Measurements from ENCODE around the gene GMCL2.
A peak's percentile ranks its signal among the peaks of the same experiment; 100 is the strongest.
"Not testable (repeated sequence)": the region's sequence is repeated elsewhere in the genome, so short reads cannot be mapped to it uniquely, and the experiment has no call there.

The GMCL2 gene

DNA sequence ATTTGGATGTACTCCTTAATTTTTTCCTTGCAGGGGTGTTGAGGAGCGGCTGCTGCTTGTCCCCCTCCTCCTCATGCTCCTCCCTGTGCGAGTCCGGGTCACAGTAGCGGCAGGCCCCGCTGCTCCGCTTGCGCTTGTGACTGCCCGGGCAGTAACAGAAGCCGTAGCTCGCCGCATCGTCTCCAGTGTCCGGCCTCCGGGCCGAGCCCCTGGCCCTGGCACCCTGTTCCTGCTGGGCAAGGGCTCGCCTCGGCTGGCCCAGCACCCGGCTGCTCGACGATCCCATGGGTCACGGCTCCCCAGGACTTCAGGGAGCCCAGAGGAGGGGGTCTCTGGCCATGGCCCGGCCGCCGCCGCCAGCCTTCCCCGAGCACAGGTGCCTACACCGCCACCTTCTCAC lies at the start of gene GMCL2:
Gene GMCL2, minus strand, starts transcription at position 358 of the 400 bp plus-strand sequence. Its CDS starts 72 bp downstream, at position 286.
- H3K4me3 ChIP-seq (ENCODE audit: low read depth, low read length) = peak within 1 kb of the TSS; percentile 1
- DNase-seq (ENCODE audit: low read depth) = no peak

DNA sequence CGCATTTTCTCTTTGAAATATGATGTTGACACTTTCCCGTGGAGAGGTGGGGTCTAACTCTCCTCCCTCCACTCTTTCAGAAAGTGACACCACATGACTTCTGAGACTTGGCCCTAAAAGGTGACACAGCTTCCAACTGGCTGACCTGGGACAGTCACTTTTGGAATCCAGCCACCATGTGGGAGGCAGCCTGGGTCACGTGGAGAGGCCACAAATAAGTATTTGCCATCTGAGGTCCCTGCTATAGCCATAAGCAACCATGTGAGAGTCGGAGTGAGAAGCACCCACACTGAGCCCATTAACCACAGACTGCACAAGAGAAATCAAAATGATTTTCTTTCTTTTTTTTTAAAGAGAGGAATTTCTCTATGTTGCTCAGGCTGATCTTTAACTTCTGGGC lies 49.5 kb upstream of the GMCL2 start:
- no peak for DNase-seq (ENCODE audit: low read depth)
- no peak overlapping the region for H3K4me3 ChIP-seq (ENCODE audit: low read depth, low read length)

- DNase-seq (ENCODE audit: low read depth) = no peak
- no peak overlapping the region for H3K4me3 ChIP-seq (ENCODE audit: low read depth, low read length)
These were observed 49.0 kb upstream of the GMCL2 start for GRCh38 chr5:178236126-178236525.

- DNase-seq (ENCODE audit: low read depth) = no peak
- H3K4me3 ChIP-seq (ENCODE audit: low read depth, low read length) = no peak overlapping the region
These were observed 48.4 kb upstream of the GMCL2 start for GRCh38 chr5:178235588-178235974.

DNA sequence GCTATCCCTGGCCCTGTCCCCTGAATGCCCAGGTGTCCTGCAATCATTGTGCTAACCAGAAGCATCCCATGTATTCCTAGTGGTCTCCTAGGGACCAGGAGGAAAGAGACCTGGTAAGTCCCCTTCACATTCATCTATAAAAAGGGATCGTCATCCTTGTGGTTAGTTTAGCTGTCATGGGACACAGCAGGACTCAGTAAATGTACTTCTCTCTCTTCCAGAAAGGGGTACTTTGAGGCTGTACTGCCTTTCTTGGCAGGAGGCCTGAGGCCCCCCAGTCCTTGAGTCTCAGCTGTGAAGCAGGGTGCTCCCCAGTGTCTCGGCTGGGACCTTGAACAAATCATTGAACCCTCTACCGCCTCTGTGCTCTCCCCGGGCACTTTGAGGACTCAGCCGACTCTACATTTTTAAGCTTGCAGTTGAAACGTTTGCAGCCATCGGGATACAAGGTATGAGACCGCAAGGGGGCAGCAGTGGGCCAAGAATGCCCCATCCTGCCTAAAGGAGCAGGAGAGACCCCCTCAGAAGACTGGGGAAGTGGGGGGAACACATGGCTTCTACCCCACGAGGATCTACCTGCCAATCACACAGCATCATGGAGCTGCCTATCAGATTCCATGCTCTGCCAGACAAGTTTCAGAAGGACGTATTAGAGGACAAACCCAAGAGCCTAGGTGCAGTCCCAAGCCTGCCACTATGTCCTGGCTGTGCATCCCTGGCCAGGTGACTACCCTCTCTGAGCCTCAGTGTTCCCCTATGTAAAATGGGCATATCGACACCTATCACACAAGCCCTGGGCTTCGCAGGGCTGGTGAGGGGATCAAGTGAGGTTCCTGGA lies 47.8 kb upstream of the GMCL2 start:
- peak; percentile 14 for DNase-seq (ENCODE audit: low read depth)
- no peak overlapping the region for H3K4me3 ChIP-seq (ENCODE audit: low read depth, low read length)

- no peak overlapping the region for H3K4me3 ChIP-seq (ENCODE audit: low read depth, low read length)
- DNase-seq (ENCODE audit: low read depth) = no peak
These were observed 47.1 kb upstream of the GMCL2 start for GRCh38 chr5:178234121-178234749.

DNA sequence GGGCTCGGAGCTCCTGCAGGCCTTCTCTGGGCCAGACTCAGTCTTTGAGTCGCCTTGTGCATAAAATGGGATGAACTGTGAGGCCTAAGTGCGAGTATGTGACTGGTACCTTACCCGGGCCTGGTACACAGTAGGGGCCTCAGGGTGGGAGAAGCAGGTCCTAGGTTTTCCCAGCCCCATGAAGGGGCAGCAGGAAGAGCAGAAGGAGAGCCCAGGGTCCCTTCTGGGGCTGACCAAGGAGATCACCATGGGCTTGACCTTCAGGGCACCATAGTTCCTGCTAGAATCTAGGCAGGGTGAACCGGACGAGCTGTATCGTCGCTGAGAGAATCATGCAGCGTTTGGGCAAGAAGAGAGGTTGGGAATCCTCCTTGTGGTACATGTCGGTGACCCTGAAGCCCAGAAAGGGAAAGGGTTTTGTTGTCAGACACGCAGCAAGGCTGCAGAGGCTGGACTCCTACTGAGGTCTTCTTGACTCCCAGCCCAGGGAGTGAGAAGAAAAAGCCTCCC lies 45.8 kb upstream of the GMCL2 start:
- DNase-seq (ENCODE audit: low read depth) = no peak
- H3K4me3 ChIP-seq (ENCODE audit: low read depth, low read length) = peak overlapping the region; percentile 87

DNA sequence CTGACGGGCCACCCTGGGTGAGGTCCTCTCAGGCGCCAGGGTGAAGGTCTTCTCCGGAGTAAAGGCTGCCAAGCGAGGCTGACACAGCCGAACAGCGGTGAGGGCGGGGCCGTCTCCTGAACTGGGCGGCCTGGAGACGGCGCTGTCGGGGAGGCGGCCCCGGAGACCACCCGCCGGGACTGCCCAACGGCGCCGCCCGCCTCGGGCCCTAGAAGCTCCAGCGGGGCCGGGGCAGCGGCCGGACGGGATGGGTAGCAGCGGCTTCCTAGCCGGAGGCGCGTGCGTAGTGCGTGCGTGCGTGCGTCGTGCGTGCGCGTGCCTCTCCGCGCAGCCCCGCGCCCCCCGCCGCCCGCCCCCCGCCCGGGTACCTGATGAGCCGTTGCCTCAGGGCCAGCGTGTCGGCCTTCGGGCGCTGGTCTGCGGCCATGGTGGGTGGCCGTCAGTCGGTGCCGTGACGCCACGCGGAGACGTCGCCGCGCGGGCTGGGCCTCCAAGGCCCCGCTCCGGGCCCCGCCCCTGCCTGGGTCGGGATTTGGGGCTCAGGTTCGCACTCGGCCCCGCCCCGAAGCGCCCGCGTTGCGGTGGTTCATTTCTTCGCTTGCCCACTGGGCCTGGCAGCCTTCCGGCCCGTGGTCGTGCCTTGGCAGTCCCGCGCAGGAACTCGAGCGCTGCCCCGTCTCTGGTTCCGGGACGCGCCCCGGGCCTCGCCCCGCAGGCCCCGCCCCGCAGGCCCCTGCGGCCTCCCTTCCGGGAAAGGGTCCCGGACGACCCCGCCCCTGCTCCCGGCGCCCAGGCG lies 45.2 kb upstream of the GMCL2 start, which contains the start of gene PHYKPL:
Gene PHYKPL, minus strand, starts transcription at position 679 of the 796 bp plus-strand sequence. Its CDS starts 252 bp downstream, at position 427.
- peak; percentile 23 for DNase-seq (ENCODE audit: low read depth)
- peak within 1 kb of the TSS; percentile 87 for H3K4me3 ChIP-seq (ENCODE audit: low read depth, low read length)

DNA sequence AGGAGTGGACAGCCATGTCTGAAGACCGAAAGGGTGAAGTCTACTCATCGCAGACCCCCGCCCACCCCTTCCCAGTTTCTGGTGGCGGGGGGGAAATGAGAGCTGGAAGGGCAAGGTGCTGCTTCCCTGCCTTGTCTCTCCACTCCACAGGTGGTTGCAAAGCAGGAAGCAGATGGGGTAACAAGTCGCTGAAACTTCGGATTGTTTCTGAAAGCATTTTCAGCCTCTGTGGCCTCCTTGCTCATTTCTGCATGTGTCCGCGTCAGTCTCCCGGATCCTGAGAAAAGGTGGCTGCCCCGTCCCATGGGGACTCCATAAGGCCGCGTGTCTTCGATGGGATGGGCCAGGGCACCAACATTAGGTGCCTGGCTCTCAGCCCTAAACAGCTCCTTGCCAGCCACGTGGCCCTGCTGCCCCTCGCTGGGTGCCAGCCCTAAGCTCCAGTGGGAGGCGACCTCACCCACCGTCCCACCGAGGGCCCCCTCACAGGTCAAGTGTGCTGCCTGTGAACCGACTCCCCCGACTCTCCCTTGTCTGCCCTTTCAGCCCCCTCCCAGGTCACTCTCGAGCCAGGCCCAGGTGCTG lies 44.5 kb upstream of the GMCL2 start:
- peak overlapping the region; percentile 87 for H3K4me3 ChIP-seq (ENCODE audit: low read depth, low read length)
- DNase-seq (ENCODE audit: low read depth) = no peak

DNA sequence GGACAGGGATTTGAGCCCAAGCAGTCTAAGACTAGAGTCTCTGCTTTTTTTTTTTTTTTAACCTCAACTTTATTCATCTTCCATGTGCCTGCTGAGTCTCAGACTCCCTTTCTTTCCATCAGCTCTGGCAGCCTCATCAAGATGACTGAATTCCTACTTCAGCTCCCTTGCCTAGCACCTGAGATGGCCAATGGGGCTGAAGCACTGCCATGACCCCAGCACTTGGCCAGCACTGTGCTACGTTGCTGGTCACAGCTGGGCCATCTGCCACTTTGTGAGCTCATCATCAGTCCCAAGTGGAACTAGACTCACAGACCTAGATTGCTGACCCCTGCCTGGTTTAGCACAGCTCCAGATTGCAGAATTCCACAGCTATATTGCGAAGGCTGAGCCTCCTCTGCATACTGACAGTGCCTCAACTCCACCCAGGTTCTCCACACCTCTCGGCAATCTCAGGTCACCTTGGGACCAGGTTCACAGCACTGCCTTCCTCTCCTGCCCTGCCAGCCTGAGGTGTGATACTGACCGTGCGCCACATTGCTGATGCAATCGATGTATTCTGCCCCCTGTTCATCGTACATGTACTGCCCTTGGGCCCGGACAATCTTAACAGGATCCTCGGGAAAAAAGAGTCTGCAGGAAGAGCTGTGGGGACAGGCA lies 43.8 kb upstream of the GMCL2 start:
- DNase-seq (ENCODE audit: low read depth) = peak; percentile 31
- peak overlapping the region; percentile 87 for H3K4me3 ChIP-seq (ENCODE audit: low read depth, low read length)

DNA sequence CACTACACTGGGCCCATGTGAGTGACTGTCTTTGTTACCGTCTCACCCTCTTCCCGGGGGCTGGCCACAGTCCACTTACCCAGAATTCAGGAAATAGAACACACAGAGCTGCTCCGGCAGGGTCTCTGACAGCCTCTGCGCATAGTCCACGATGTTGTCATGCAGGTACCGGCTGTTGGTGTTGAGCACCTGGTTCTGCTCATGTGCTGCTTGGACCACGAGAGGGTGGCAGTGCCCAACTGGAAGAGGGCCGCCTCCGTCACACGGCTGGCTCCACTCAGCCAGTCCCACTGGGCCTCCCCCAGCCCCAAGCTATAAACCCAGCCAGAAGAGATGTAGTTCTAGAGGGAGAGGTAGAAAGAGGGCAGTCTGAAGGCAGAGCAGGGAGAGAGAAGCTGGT lies 42.7 kb upstream of the GMCL2 start:
- H3K4me3 ChIP-seq (ENCODE audit: low read depth, low read length) = no peak overlapping the region
- DNase-seq (ENCODE audit: low read depth) = no peak

DNA sequence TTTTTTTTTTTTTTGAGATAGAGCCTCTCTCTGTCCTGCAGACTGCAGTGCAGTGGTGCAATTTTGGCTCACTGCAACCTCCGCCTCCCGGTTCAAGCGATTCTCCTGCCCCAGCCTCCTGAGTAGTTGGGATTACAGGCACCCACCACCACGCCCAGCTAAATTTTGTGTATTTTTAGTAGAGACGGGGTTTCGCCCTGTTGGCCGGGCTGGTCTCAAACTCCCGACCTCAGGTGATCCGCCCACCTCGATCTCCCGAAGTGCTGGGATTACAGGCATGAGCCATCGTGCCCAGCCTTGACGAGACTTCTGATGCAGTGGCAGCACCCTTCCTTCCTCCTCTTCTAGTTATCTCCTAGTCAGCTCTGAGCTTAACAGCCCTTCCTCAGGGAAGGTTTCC lies 41.9 kb upstream of the GMCL2 start:
- not testable (repeated sequence) for DNase-seq (ENCODE audit: low read depth); H3K4me3 ChIP-seq (ENCODE audit: low read depth, low read length)

DNA sequence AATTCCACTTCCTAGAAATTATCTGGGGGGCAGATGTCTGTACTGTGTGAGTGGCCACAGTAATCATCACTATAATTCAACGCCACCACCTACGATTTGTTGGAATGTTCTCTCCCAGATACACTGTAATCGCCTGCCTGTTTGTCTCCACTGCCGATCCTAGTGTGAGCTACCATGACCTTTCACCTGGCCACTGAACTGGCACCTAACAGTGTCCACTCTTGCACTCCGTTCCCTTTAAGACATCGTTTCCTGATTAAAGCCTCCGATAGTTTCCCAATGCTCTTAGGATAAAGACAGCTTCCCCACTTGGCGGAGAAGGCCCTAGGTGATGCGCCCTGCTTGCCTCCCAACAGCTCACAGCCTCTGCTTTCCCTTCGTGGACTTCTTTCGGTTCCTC lies 41.4 kb upstream of the GMCL2 start:
- H3K4me3 ChIP-seq (ENCODE audit: low read depth, low read length) = no peak overlapping the region
- no peak for DNase-seq (ENCODE audit: low read depth)

DNA sequence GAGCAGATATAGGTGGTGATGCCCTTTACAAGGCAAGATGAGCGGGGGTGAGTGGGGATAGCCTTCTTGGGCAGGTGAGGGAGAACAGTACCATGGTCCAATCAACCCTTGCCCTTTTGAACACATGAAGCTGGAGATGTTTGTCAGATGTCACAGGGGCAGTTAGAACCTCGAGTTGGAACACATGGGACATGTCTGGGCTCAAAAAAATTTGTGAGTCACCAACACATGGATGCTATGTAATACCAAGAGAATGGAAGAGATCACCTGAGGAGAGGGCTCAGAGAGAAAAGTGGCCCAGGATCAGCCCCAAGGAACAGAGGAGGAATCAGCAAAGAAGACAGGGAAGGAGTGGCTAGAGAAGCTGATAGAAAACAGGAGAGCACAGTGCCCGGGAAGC lies 40.8 kb upstream of the GMCL2 start:
- H3K4me3 ChIP-seq (ENCODE audit: low read depth, low read length) = no peak overlapping the region
- DNase-seq (ENCODE audit: low read depth) = no peak

DNA sequence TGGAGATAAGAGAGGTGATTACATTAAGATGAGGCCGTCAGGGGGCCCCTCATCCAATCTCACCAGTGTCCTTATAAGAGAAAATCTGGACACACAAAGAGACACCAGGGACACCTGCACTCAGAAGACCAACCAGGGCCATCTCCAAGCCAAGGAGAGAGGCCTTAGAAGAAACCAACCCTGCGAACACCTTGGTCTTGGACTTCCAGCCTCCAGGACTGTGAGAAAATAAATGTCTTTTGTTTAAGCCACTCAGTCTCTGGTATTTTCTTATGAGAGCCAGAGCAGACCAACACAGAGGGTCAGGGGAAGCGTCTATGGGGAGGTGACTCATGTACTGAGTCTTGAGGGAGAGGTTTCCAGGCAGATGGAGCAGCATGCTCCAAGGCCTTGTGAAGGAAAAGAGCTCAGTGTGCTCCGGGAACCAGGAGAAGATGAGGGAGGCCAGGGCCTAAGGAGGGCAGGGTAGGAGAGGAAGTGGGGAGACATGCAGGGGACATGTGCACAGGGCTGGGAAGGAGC lies 40.0 kb upstream of the GMCL2 start:
- no peak for DNase-seq (ENCODE audit: low read depth)
- no peak overlapping the region for H3K4me3 ChIP-seq (ENCODE audit: low read depth, low read length)

DNA sequence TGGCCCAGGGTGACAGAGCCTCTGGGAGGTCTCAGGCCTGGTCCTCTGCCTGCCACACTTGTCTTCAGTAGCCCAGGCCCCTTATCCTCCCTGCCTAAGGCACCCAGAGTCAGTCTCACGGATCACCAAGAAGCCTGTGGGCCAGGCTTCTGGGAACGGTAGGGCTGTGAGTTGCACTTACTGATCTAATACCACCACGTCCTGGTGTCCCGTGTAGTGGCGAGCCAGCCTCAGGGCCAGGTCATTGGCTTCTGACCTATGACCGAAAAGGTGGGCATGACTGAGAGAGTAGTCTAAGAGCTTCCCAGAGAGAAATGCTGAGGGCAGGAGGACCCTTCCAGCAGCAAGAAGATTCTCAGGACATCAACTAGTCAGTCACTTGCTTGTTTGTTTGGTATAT lies 38.0 kb upstream of the GMCL2 start:
- H3K4me3 ChIP-seq (ENCODE audit: low read depth, low read length) = no peak overlapping the region
- DNase-seq (ENCODE audit: low read depth) = no peak

DNA sequence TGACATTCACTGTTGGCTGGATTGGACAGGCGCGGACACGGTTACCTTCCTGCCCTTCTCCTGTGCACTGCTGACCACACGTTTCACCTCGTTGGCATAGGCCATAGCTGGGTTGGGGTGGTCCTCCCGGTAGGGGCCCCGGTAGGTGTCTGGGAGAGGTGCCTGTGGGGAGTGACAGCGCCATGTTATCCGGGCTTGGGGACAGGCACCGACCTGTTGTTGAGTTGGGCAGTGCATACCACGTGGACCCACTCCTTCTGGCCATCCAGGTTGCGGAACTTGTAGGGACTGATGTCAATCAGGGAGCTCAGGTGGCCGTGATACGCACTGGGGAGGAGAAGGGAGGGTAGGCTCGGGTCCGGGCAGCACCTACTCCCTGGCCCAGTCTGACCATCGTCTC lies 37.2 kb upstream of the GMCL2 start:
- DNase-seq (ENCODE audit: low read depth) = no peak

DNA sequence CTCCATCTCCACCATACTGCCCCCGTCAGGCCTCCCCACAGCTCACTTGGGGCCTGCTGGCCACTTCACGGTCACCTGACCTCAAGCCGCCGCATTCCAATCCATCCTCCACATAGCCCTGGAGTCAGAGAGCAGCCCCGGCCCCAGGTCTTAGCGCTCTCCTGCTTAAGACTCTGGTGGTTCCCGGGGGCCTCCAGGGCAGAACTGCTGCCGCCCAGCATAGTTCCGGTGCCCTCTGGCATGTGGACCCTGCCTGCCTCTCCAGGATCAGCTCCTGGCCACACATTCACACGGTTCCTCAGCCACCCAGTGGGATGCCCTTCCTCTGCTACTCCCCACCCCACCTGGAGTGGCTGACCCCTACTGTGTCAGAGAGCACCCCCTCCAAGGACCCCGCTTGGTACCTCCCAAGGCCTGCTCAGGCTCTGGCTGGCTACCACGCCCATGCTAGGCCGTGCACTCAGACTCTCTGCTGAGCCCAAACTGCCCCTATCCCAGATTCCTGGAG lies 36.7 kb upstream of the GMCL2 start:
- H3K4me3 ChIP-seq (ENCODE audit: low read depth, low read length) = no peak overlapping the region
- DNase-seq (ENCODE audit: low read depth) = no peak

More for the DNA sequence above, 37.2 kb upstream of the GMCL2 start:
- no peak overlapping the region for H3K4me3 ChIP-seq (ENCODE audit: low read depth, low read length)
